Measurements from ENCODE around the gene EIF5A. TPM values are rescaled to one million over a fixed set of nuclear protein-coding genes. Genes with fewer than 3 reads are reported as not detected.

The EIF5A gene
- total and polyA plus RNA-seq, 9 of the 15 experiments (the other 6 are each of a cell fraction or from before 2014, with no cell fraction given), result 22.9 to 1,163 (median 772) TPM

DNA sequence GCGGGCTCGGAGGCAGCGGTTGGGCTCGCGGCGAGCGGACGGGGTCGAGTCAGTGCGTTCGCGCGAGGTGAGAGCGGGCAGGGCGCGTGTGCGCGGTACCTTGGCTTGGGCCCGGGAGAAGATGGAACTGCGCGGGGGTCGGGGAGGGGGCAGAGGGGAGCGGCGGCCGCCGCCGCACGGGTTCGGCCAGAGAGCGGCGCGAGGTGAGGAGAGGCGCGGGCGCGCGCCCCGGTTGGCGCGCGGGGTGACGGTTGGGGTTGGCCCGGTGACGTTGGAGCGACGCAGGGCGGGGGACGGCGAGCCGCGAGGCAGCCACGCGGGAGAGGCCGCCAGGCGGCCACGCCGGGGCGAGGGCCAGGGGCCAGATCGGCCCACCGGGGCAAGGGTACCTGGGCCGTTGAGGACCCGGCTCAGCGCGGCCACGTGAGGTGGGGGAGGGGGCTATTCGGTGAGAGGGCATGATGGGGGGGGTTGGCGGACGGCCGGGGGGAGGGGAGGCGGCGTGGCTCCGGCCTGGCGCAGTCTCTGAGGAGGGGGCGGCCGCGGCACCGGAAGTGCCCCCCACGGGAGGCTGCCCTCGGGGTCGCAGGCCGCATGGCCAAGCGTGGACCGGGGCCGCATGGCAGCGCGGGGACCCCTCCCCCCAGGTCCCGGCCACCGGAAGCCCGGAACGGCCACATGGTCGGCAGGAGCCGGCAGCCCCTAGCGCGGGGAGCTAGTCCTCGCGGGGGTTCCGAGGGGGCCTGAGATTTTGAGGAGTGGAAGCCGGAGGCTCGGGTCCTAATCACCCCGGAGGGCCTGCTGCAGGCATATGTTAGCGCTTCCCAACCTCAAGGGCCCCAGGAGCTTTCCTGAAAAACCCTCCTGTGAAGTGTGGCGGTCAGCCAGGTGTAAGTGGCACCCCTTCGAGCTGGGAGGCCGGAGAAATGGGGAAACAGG is 527 bp downstream of the EIF5A start (continued):
- TF ChIP-seq, protein P1, sequence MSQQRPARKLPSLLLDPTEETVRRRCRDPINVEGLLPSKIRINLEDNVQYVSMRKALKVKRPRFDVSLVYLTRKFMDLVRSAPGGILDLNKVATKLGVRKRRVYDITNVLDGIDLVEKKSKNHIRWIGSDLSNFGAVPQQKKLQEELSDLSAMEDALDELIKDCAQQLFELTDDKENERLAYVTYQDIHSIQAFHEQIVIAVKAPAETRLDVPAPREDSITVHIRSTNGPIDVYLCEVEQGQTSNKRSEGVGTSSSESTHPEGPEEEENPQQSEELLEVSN (IDR thresholded peaks at IDR 0.05; ENCODE audit: borderline replicate concordance in 1 of 2, extremely low read depth in 1 of 2, insufficient read depth in 1 of 2, insufficient read length in 1 of 2, low read depth in 1 of 2, low read length in 1 of 2, poor library complexity in 1 of 2, severe bottlenecking in 1 of 2), result peak; percentile 87 to 92
- TF ChIP-seq, protein P2, sequence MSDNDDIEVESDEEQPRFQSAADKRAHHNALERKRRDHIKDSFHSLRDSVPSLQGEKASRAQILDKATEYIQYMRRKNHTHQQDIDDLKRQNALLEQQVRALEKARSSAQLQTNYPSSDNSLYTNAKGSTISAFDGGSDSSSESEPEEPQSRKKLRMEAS (CRISPR knock-in tag; IDR thresholded peaks at IDR 0.05), result peak; percentile 90
- TF ChIP-seq GABPA (tag; conservative IDR thresholded peaks at IDR 0.05; ENCODE audit: low read depth) (peak; percentile 60), FOS (IDR thresholded peaks at IDR 0.05; ENCODE audit: extremely low read depth, insufficient read length) (no peak), NFIC (IDR thresholded peaks at IDR 0.05) (peak; percentile 27; the same call in 1 of the 2 replicates), NFRKB (IDR thresholded peaks at IDR 0.05; ENCODE audit: low read depth) (0 out of 2 replicates have a peak, but pooled peaks have one; percentile 51), ZNF77 (CRISPR knock-in tag; IDR thresholded peaks at IDR 0.05) (no peak), FOXP1 (CRISPR knock-in tag; IDR thresholded peaks at IDR 0.05) (peak; percentile 75; the same call in 1 of the 2 replicates), FOXA3 (CRISPR knock-in tag; conservative IDR thresholded peaks at IDR 0.05 in 1 of 2, IDR thresholded peaks at IDR 0.05 in 1 of 2) (peak in 1 of 2 experiments; percentile 16; a peak in 1 of 4 replicates), ZFX (CRISPR knock-in tag; IDR thresholded peaks at IDR 0.05) (peak; percentile 40; the same call in 1 of the 2 replicates), GABPB1 (CRISPR knock-in tag; IDR thresholded peaks at IDR 0.05) (peak; percentile 49; the same call in 1 of the 2 replicates), ZNF785 (CRISPR knock-in tag; IDR thresholded peaks at IDR 0.05) (no peak), ZNF282 (CRISPR knock-in tag; IDR thresholded peaks at IDR 0.05) (peak; percentile 39; the same call in 1 of the 2 replicates), CREB1 (IDR thresholded peaks at IDR 0.05) (peak; percentile 84), CREB1 (CRISPR knock-in tag; IDR thresholded peaks at IDR 0.05) (no peak), PHF8 (IDR thresholded peaks at IDR 0.05; ENCODE audit: borderline replicate concordance, low read length) (peak; percentile 45; the same call in 1 of the 2 replicates), PHF21A (IDR thresholded peaks at IDR 0.05; ENCODE audit: borderline replicate concordance, low read depth) (no peak)
- TF ChIP-seq, protein P3, sequence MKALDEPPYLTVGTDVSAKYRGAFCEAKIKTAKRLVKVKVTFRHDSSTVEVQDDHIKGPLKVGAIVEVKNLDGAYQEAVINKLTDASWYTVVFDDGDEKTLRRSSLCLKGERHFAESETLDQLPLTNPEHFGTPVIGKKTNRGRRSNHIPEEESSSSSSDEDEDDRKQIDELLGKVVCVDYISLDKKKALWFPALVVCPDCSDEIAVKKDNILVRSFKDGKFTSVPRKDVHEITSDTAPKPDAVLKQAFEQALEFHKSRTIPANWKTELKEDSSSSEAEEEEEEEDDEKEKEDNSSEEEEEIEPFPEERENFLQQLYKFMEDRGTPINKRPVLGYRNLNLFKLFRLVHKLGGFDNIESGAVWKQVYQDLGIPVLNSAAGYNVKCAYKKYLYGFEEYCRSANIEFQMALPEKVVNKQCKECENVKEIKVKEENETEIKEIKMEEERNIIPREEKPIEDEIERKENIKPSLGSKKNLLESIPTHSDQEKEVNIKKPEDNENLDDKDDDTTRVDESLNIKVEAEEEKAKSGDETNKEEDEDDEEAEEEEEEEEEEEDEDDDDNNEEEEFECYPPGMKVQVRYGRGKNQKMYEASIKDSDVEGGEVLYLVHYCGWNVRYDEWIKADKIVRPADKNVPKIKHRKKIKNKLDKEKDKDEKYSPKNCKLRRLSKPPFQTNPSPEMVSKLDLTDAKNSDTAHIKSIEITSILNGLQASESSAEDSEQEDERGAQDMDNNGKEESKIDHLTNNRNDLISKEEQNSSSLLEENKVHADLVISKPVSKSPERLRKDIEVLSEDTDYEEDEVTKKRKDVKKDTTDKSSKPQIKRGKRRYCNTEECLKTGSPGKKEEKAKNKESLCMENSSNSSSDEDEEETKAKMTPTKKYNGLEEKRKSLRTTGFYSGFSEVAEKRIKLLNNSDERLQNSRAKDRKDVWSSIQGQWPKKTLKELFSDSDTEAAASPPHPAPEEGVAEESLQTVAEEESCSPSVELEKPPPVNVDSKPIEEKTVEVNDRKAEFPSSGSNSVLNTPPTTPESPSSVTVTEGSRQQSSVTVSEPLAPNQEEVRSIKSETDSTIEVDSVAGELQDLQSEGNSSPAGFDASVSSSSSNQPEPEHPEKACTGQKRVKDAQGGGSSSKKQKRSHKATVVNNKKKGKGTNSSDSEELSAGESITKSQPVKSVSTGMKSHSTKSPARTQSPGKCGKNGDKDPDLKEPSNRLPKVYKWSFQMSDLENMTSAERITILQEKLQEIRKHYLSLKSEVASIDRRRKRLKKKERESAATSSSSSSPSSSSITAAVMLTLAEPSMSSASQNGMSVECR (CRISPR knock-in tag; IDR thresholded peaks at IDR 0.05), result peak; percentile 74; the same call in 1 of the 2 replicates
- TF ChIP-seq, protein P4, sequence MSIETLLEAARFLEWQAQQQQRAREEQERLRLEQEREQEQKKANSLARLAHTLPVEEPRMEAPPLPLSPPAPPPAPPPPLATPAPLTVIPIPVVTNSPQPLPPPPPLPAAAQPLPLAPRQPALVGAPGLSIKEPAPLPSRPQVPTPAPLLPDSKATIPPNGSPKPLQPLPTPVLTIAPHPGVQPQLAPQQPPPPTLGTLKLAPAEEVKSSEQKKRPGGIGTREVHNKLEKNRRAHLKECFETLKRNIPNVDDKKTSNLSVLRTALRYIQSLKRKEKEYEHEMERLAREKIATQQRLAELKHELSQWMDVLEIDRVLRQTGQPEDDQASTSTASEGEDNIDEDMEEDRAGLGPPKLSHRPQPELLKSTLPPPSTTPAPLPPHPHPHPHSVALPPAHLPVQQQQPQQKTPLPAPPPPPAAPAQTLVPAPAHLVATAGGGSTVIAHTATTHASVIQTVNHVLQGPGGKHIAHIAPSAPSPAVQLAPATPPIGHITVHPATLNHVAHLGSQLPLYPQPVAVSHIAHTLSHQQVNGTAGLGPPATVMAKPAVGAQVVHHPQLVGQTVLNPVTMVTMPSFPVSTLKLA (conservative IDR thresholded peaks at IDR 0.05), result peak; percentile 55 to 71
